ENCODE results near the gene CTRL. TPM values are rescaled to one million over a fixed set of nuclear protein-coding genes. Genes with fewer than 3 reads are reported as not detected.

Gene CTRL
- 1 to 10 TPM; 2.4 to 5.3 (median 3.8) TPM for total RNA-seq

- Histone ChIP-seq H3K4me3 (no peak within 1 kb of the TSS), H3K36me3 (peaks cover 0 to 70% (median 0%) of the 10 kb centered on the region in 3 donors), H3K27ac (no peak within 1 kb of the TSS), H3K4me1 (peaks cover 0 to 11% (median 8%) of the 10 kb centered on the region in 4 donors), H3K9me3 (no peaks in the 10 kb centered on the region), H3K27me3 (no peaks in the 10 kb centered on the region)
- TF ChIP-seq CTCF (IDR thresholded peaks at IDR 0.05) (no peak), POLR2A (IDR thresholded peaks at IDR 0.05) (no peak)
- no peak for DNase-seq
These were observed at the start of gene CTRL for GRCh38 chr16:67931712-67932461. Gene CTRL (minus strand): TSS chr16:67931862. CDS start chr16:67931852, 10 bp downstream.

- Histone ChIP-seq H3K27ac (no peak within 1 kb of the TSS), H3K4me3 (no peak within 1 kb of the TSS), H3K4me1 (peaks cover 0 to 13% (median 4%) of the 10 kb centered on the region in 4 donors), H3K9me3 (no peaks in the 10 kb centered on the region), H3K27me3 (no peaks in the 10 kb centered on the region), H3K36me3 (no peaks in the 10 kb centered on the region)
- no peak for TF ChIP-seq POLR2A (IDR thresholded peaks at IDR 0.05)
- no peak for TF ChIP-seq CTCF (IDR thresholded peaks at IDR 0.05)
- no peak for DNase-seq
These were observed 48.5 kb upstream of the CTRL start, which contains the start of gene DPEP3 for GRCh38 chr16:67979955-67980678. Gene DPEP3 (minus strand): TSS chr16:67980499. CDS start chr16:67980380, 119 bp downstream.

GRCh38 chr16:67977469-67978227, 46.0 kb upstream of the CTRL start:
- no peak for TF ChIP-seq POLR2A (IDR thresholded peaks at IDR 0.05)
- no peak for TF ChIP-seq CTCF (IDR thresholded peaks at IDR 0.05)
- Histone ChIP-seq H3K9me3 (no peaks in the 10 kb centered on the region), H3K4me3 (no peak overlapping the region), H3K4me1 (no peaks in the 10 kb centered on the region), H3K36me3 (no peaks in the 10 kb centered on the region), H3K27me3 (no peaks in the 10 kb centered on the region), H3K27ac (no peak overlapping the region)
- DNase-seq, result no peak

- Histone ChIP-seq H3K36me3 (no peaks in the 10 kb centered on the region), H3K27ac (no peak overlapping the region), H3K9me3 (no peaks in the 10 kb centered on the region), H3K4me3 (no peak overlapping the region), H3K4me1 (no peaks in the 10 kb centered on the region), H3K27me3 (no peaks in the 10 kb centered on the region)
- no peak for DNase-seq
- TF ChIP-seq POLR2A (IDR thresholded peaks at IDR 0.05) (no peak), CTCF (IDR thresholded peaks at IDR 0.05) (no peak)
These were observed 45.3 kb upstream of the CTRL start for GRCh38 chr16:67977005-67977404.

- no peak for DNase-seq
- TF ChIP-seq CTCF (IDR thresholded peaks at IDR 0.05), result no peak
- no peak for TF ChIP-seq POLR2A (IDR thresholded peaks at IDR 0.05)
- Histone ChIP-seq H3K4me3 (no peak overlapping the region), H3K36me3 (no peaks in the 10 kb centered on the region), H3K4me1 (no peaks in the 10 kb centered on the region), H3K27me3 (no peaks in the 10 kb centered on the region), H3K27ac (no peak overlapping the region), H3K9me3 (no peaks in the 10 kb centered on the region)
These were observed 44.5 kb upstream of the CTRL start for GRCh38 chr16:67976205-67976604.
